Measurements from ENCODE around the gene DNAI7. TPM values are rescaled to one million over a fixed set of nuclear protein-coding genes. Genes with fewer than 3 reads are reported as not detected.

The DNAI7 gene
- total RNA-seq, 1 experiment from 2014 or later: not detected

DNA sequence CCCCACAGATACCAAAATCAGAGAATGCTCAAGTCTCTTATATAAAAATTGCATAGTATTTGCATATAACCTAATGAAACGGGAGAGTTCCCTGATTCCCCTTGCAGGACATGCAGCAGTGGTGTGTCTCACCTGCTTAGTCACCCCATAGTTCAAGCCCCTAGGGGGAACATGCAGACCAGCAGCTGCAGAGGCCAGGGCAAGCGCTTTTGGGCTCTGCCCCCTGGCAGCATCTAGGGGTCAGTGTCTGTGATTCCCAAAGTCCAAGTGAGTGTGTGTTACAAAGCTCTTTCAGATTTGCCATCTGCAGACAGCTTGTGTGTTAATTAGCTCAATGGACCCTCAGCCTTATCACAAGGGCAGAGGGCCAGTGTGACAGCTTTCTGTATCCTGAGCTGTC is 110.1 kb downstream of the DNAI7 start:
- Histone ChIP-seq H4K20me1 (ENCODE audit: insufficient read depth, low read depth, low read length) (no peaks in the 10 kb centered on the region), H3K9me3 (ENCODE audit: low read length) (no peaks in the 10 kb centered on the region), H3K27me3 (ENCODE audit: low read length) (no peaks in the 10 kb centered on the region), H3K4me3 (ENCODE audit: low read length) (no peak overlapping the region), H3K36me3 (ENCODE audit: insufficient read depth, low read length) (peaks cover 86% of the 10 kb centered on the region), H3K4me2 (ENCODE audit: low read depth, low read length, poor library complexity, severe bottlenecking) (no peak overlapping the region), H3K27ac (ENCODE audit: low read length) (peak overlapping the region; percentile 57), H3K9me2 (replicated peaks; ENCODE audit: insufficient read depth, low read length) (no peaks in the 10 kb centered on the region), H2AFZ (ENCODE audit: low read length) (no peak overlapping the region), H3K79me2 (ENCODE audit: low read length) (peaks cover 54% of the 10 kb centered on the region), H3K9ac (ENCODE audit: low read length) (no peak overlapping the region), H3K4me1 (ENCODE audit: low read length) (peaks cover 46% of the 10 kb centered on the region)
- DNase-seq: no peak

DNA sequence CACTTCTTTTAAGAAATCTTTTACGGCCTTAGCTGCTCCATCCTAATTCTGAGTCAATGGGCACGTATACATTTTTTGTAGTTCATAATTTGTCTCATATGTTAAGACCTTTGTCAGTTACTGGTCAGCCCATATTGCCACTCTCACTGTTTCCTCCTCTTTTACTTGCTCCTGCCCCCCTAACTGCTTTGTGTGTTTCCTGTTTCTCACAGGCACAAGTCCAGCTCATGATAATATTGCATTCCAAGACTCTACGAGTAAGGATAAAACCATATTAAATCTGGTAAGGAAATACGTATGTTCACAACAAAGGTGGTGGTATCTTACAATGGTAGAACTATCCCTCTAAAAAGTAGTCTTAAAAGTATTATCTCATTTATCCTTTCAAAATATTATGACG is 111.7 kb downstream of the DNAI7 start:
- Histone ChIP-seq H3K9me3 (ENCODE audit: low read length) (no peaks in the 10 kb centered on the region), H3K9me2 (replicated peaks; ENCODE audit: insufficient read depth, low read length) (no peaks in the 10 kb centered on the region), H3K27ac (ENCODE audit: low read length) (0 out of 2 replicates have a peak overlapping the region, but pooled peaks have one; percentile 57), H3K9ac (ENCODE audit: low read length) (no peak overlapping the region), H3K4me1 (ENCODE audit: low read length) (peaks cover 43% of the 10 kb centered on the region), H2AFZ (ENCODE audit: low read length) (no peak overlapping the region), H3K4me2 (ENCODE audit: low read depth, low read length, poor library complexity, severe bottlenecking) (no peak overlapping the region), H3K36me3 (ENCODE audit: insufficient read depth, low read length) (peaks cover 85% of the 10 kb centered on the region), H4K20me1 (ENCODE audit: insufficient read depth, low read depth, low read length) (0 out of 2 replicates have a peak, but pooled peaks cover 6% of the 10 kb centered on the region), H3K79me2 (ENCODE audit: low read length) (peaks cover 57% of the 10 kb centered on the region), H3K27me3 (ENCODE audit: low read length) (no peaks in the 10 kb centered on the region), H3K4me3 (ENCODE audit: low read length) (no peak overlapping the region)
- no peak for DNase-seq

DNA sequence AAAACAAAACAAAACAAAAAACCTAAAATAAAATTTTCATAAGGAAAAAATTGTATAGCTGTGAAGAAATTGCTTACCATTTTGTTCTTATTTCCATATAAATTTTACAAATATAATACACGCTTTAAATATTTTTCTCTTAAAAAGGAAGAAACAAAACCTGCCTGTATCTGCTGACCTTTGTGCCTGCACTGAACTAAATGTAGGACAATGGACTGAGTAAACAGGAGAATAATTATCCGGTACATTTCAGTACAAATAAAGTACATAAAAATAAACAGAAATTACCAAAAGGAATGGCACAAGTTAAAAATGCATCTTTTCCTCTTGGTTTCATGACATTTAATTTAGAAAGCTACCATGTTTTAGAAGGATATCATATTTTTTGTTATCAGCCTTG is 112.3 kb downstream of the DNAI7 start:
- peaks cover 60% of the 10 kb centered on the region for H3K79me2 ChIP-seq (ENCODE audit: low read length)
- peaks cover 85% of the 10 kb centered on the region for H3K36me3 ChIP-seq (ENCODE audit: insufficient read depth, low read length)

DNA sequence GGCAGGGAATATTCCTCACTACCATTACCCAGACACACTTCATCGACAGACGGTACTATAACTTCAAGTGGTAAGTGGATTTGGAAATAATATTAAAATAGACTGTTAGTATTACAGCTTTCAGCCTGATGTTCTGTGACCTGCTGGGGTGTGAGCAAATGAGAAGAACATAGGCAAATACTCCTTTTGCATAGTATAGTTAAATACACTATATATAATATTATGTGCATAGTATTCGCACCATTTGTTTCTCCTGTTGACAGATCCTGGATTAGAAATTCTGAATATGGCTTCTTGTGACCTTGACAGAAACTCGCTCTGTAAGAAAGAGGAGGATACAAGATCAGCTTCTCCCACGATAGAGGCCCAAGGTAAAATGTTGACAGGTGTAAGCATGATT is 115.6 kb downstream of the DNAI7 start:
- H3K4me1 ChIP-seq (ENCODE audit: low read length): peaks cover 43% of the 10 kb centered on the region
- H3K36me3 ChIP-seq (ENCODE audit: insufficient read depth, low read length): peaks cover 79% of the 10 kb centered on the region
- H3K27me3 ChIP-seq (ENCODE audit: low read length): no peaks in the 10 kb centered on the region
- DNase-seq: no peak
- no peak overlapping the region for H3K9ac ChIP-seq (ENCODE audit: low read length)
- no peak overlapping the region for H3K4me2 ChIP-seq (ENCODE audit: low read depth, low read length, poor library complexity, severe bottlenecking)
- H3K27ac ChIP-seq (ENCODE audit: low read length): no peak overlapping the region; the same call in 1 of the 2 replicates
- no peaks in the 10 kb centered on the region for H3K9me2 ChIP-seq (replicated peaks; ENCODE audit: insufficient read depth, low read length)
- peaks cover 68% of the 10 kb centered on the region for H3K79me2 ChIP-seq (ENCODE audit: low read length)
- no peak overlapping the region for H3K4me3 ChIP-seq (ENCODE audit: low read length)
- H4K20me1 ChIP-seq (ENCODE audit: insufficient read depth, low read depth, low read length): peaks cover 6% of the 10 kb centered on the region; the same call in 1 of the 2 replicates
- H3K9me3 ChIP-seq (ENCODE audit: low read length): no peaks in the 10 kb centered on the region
- no peak overlapping the region for H2AFZ ChIP-seq (ENCODE audit: low read length)

More for the DNA sequence above, 112.3 kb downstream of the DNAI7 start:
- Histone ChIP-seq H3K9me2 (replicated peaks; ENCODE audit: insufficient read depth, low read length) (no peaks in the 10 kb centered on the region), H4K20me1 (ENCODE audit: insufficient read depth, low read depth, low read length) (peaks cover 6% of the 10 kb centered on the region; the same call in 1 of the 2 replicates), H3K4me2 (ENCODE audit: low read depth, low read length, poor library complexity, severe bottlenecking) (no peak overlapping the region), H3K9ac (ENCODE audit: low read length) (no peak overlapping the region), H3K9me3 (ENCODE audit: low read length) (no peaks in the 10 kb centered on the region), H3K27ac (ENCODE audit: low read length) (peak overlapping the region; percentile 57; the same call in 1 of the 2 replicates), H3K4me1 (ENCODE audit: low read length) (peaks cover 41% of the 10 kb centered on the region), H3K27me3 (ENCODE audit: low read length) (no peaks in the 10 kb centered on the region), H3K4me3 (ENCODE audit: low read length) (no peak overlapping the region), H2AFZ (ENCODE audit: low read length) (no peak overlapping the region)
- DNase-seq: no peak

DNA sequence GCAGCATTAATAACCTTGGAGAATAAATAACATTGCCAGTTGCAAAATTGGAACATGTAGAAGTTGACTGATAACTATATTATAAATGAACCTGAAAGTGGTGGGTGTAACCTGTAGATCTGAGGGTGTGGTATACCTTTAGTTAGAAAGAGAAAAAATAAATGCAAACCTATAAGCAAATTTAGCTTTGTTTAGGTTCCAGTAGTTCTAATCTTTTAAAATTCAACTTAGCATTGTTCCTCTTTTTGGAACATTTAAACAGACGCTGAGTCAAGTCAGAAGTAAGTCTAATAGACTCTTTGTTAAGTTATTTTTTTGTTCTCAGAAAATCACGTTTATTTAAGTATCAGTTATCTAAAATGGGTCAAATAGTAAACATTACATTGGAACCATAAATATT is 120.0 kb downstream of the DNAI7 start:
- no peak overlapping the region for H3K4me2 ChIP-seq (ENCODE audit: low read depth, low read length, poor library complexity, severe bottlenecking)

DNA sequence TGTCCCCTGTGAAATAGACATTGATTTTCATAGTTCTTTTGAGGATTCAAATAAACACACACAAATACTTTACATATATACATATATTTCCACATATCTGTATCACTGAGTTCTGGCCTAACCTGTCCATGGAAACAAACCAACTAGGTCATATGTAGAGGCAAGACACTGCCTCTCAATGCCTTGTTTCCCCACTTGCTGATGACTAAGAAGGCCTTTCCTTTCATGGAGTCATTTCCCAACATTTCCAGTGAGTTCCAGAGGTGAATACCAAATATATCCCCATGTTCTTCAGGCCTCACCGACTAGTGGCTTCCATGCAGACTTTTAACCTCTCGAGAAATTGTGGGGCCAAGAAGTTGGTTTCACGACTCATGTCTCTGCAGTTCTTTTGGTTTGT is 120.8 kb downstream of the DNAI7 start:
- peaks cover 54% of the 10 kb centered on the region for H3K4me1 ChIP-seq (ENCODE audit: low read length)
- H3K4me2 ChIP-seq (ENCODE audit: low read depth, low read length, poor library complexity, severe bottlenecking): no peak overlapping the region
- H3K36me3 ChIP-seq (ENCODE audit: insufficient read depth, low read length): peaks cover 83% of the 10 kb centered on the region
- H3K79me2 ChIP-seq (ENCODE audit: low read length): peaks cover 88% of the 10 kb centered on the region
- peaks cover 5% of the 10 kb centered on the region; the same call in 1 of the 2 replicates for H4K20me1 ChIP-seq (ENCODE audit: insufficient read depth, low read depth, low read length)
- no peak for DNase-seq
- H2AFZ ChIP-seq (ENCODE audit: low read length): no peak overlapping the region
- H3K4me3 ChIP-seq (ENCODE audit: low read length): no peak overlapping the region
- no peaks in the 10 kb centered on the region for H3K27me3 ChIP-seq (ENCODE audit: low read length)
- H3K9ac ChIP-seq (ENCODE audit: low read length): no peak overlapping the region
- H3K9me2 ChIP-seq (replicated peaks; ENCODE audit: insufficient read depth, low read length): no peaks in the 10 kb centered on the region
- H3K27ac ChIP-seq (ENCODE audit: low read length): peak overlapping the region; percentile 26
- H3K9me3 ChIP-seq (ENCODE audit: low read length): no peaks in the 10 kb centered on the region

More for the DNA sequence above, 120.0 kb downstream of the DNAI7 start:
- DNase-seq: no peak
- H3K27me3 ChIP-seq (ENCODE audit: low read length): no peaks in the 10 kb centered on the region
- peaks cover 83% of the 10 kb centered on the region for H3K36me3 ChIP-seq (ENCODE audit: insufficient read depth, low read length)
- H2AFZ ChIP-seq (ENCODE audit: low read length): no peak overlapping the region
- peaks cover 85% of the 10 kb centered on the region for H3K79me2 ChIP-seq (ENCODE audit: low read length)
- peaks cover 6% of the 10 kb centered on the region; the same call in 1 of the 2 replicates for H4K20me1 ChIP-seq (ENCODE audit: insufficient read depth, low read depth, low read length)
- H3K4me1 ChIP-seq (ENCODE audit: low read length): peaks cover 48% of the 10 kb centered on the region
- no peak overlapping the region for H3K4me3 ChIP-seq (ENCODE audit: low read length)
- H3K9me3 ChIP-seq (ENCODE audit: low read length): no peaks in the 10 kb centered on the region
- no peaks in the 10 kb centered on the region for H3K9me2 ChIP-seq (replicated peaks; ENCODE audit: insufficient read depth, low read length)
- H3K9ac ChIP-seq (ENCODE audit: low read length): no peak overlapping the region
- H3K27ac ChIP-seq (ENCODE audit: low read length): peak overlapping the region; percentile 26

DNA sequence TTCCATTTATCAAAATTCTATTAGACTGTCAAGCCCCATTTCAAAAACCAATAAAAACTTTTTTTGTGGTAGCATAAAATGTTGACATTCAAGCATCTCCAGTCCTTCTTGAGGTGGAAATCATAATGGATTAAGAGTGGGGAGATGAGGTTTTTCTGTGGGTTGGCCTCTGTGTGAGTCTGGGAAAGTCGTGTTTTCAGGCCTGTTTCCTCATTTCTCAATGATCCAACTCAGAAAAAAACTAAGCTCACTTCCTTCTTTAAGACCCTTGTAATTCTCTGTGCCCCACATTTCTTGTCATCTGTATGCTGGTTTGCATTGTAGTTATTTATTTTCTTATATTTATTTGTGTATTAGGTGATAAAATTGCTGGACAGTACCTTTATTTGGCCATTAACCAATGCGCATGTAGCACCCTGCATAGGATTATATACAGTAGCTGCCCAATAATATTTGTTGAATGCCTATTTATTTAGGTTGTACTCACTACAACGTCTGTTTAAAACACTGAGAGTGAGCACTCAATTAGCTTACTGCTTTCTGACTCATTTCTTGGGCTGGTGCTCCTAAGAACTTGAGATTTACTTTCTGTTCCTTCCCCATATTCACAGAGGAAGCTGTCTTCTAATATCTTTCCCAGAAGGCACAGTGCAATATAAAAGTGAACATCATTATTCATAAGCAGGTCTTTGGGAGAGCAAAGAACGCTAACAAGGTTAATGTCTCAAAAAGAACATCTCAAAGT is 121.9 kb downstream of the DNAI7 start:
- no peak overlapping the region for H3K9ac ChIP-seq (ENCODE audit: low read length)
- no peak overlapping the region for H3K4me3 ChIP-seq (ENCODE audit: low read length)
- no peaks in the 10 kb centered on the region for H3K9me2 ChIP-seq (replicated peaks; ENCODE audit: insufficient read depth, low read length)
- no peak overlapping the region for H2AFZ ChIP-seq (ENCODE audit: low read length)
- peak overlapping the region; percentile 22; the same call in 1 of the 2 replicates for H3K27ac ChIP-seq (ENCODE audit: low read length)
- DNase-seq: peak; percentile 51
- H3K79me2 ChIP-seq (ENCODE audit: low read length): peaks cover 90% of the 10 kb centered on the region
- no peaks in the 10 kb centered on the region; the same call in 1 of the 2 replicates for H4K20me1 ChIP-seq (ENCODE audit: insufficient read depth, low read depth, low read length)
- no peaks in the 10 kb centered on the region for H3K9me3 ChIP-seq (ENCODE audit: low read length)
- H3K27me3 ChIP-seq (ENCODE audit: low read length): no peaks in the 10 kb centered on the region
- H3K4me2 ChIP-seq (ENCODE audit: low read depth, low read length, poor library complexity, severe bottlenecking): no peak overlapping the region
- peaks cover 57% of the 10 kb centered on the region for H3K4me1 ChIP-seq (ENCODE audit: low read length)
- peaks cover 84% of the 10 kb centered on the region for H3K36me3 ChIP-seq (ENCODE audit: insufficient read depth, low read length)

DNA sequence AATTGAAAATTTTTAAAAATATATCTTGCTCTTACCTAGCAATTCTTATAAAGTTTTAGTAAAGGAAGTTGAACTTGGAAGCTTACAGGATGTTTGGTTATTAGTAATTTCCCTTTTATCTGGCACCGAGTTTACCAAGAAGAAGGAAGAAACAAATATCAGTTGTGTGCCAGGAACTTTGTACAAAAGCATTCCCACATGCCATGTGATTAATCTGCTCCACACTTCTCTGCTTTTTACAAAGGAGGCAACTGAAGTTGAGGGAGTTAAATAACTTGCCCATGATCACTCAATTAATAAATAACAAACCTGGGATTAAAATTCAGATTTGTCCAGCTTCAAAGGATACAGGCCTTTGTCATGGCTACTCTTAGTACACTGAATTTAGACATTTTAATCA is 123.6 kb downstream of the DNAI7 start:
- Histone ChIP-seq H3K36me3 (ENCODE audit: insufficient read depth, low read length) (peaks cover 88% of the 10 kb centered on the region), H3K27ac (ENCODE audit: low read length) (peak overlapping the region; percentile 9; the same call in 1 of the 2 replicates), H3K9me3 (ENCODE audit: low read length) (no peaks in the 10 kb centered on the region), H4K20me1 (ENCODE audit: insufficient read depth, low read depth, low read length) (no peaks in the 10 kb centered on the region), H3K79me2 (ENCODE audit: low read length) (peaks cover 90% of the 10 kb centered on the region), H3K4me2 (ENCODE audit: low read depth, low read length, poor library complexity, severe bottlenecking) (no peak overlapping the region), H3K4me3 (ENCODE audit: low read length) (no peak overlapping the region), H3K9ac (ENCODE audit: low read length) (no peak overlapping the region), H2AFZ (ENCODE audit: low read length) (no peak overlapping the region), H3K9me2 (replicated peaks; ENCODE audit: insufficient read depth, low read length) (no peaks in the 10 kb centered on the region), H3K4me1 (ENCODE audit: low read length) (peaks cover 65% of the 10 kb centered on the region), H3K27me3 (ENCODE audit: low read length) (no peaks in the 10 kb centered on the region)
- DNase-seq: no peak

Data from Karpas-422 (cell line).